ENCODE measurements around the gene RBMS3. TPM values are rescaled to one million over a fixed set of nuclear protein-coding genes. Genes with fewer than 3 reads are reported as not detected.

RBMS3 gene
- total and polyA plus RNA-seq, 2 of the 8 experiments (the other 6 are each of a cell fraction or from before 2014, with no cell fraction given), result 3.7 to 6.9 TPM

GRCh38 chr3:29581311-29581710 lies 300.4 kb downstream of the RBMS3 start:
- 88% methylated on average over 1 of the region's 1 CpG; no CpG with 5 or more reads in 1 of the 2 experiments for WGBS, 2 experiments (ENCODE audit: extremely low coverage in 1 of 2, insufficient coverage in 1 of 2, insufficient read length in 1 of 2, insufficient replicate concordance in 2 of 2, low coverage in 1 of 2, low lambda C conversion rate in 2 of 2, missing lambda C conversion rate in 1 of 2)
- no peak overlapping the region for H3K4me2 ChIP-seq (ENCODE audit: insufficient read depth in 1 of 2, low read depth in 2 of 2, low read length in 2 of 2)
- no peak overlapping the region for H2AK5ac ChIP-seq (ENCODE audit: low read depth, low read length)
- ChIA-PET CTCF (ENCODE audit: partially characterized antibody) (no interaction called here), POLR2A (ENCODE audit: partially characterized antibody) (no interaction called here)
- no peak overlapping the region for H3K9ac ChIP-seq (replicated peaks in 1 of 4; ENCODE audit: extremely low read depth in 1 of 4, low read depth in 3 of 4, low read length in 3 of 4)
- no peak overlapping the region for H3K56ac ChIP-seq (replicated peaks; ENCODE audit: insufficient read length, low read depth, low read length)
- no peaks in the 10 kb centered on the region for H4K20me1 ChIP-seq (replicated peaks in 1 of 2; ENCODE audit: control insufficient read depth in 1 of 2, insufficient read depth in 2 of 2, low read length in 2 of 2)
- no peaks in the 10 kb centered on the region for H3K23me2 ChIP-seq (ENCODE audit: low read depth, low read length)
- no peak overlapping the region for H3K4me3 ChIP-seq (ENCODE audit: extremely low read depth in 1 of 4, insufficient read depth in 2 of 4, low read depth in 3 of 4, low read length in 4 of 4)
- no peak overlapping the region for H2BK12ac ChIP-seq (ENCODE audit: low read depth, low read length)
- H2BK15ac ChIP-seq (ENCODE audit: low read length), result no peak overlapping the region
- no peak overlapping the region for H4K5ac ChIP-seq (ENCODE audit: insufficient read length, low read depth, low read length)
- no peak overlapping the region for H3K14ac ChIP-seq (ENCODE audit: insufficient read length)
- H3K4me1 ChIP-seq (replicated peaks in 1 of 4; ENCODE audit: control insufficient read depth in 3 of 4, insufficient read depth in 4 of 4, low read length in 3 of 4), result no peaks in the 10 kb centered on the region
- H4K8ac ChIP-seq (ENCODE audit: extremely low read depth, insufficient read depth, low read length), result no peak overlapping the region
- H2BK20ac ChIP-seq (ENCODE audit: low read length), result no peak overlapping the region
- no peaks in the 10 kb centered on the region for H3K36me3 ChIP-seq (ENCODE audit: control insufficient read depth in 2 of 4, insufficient read depth in 4 of 4, low read length in 3 of 4)
- H2BK5ac ChIP-seq (ENCODE audit: low read depth, low read length), result no peak overlapping the region
- H4K91ac ChIP-seq (replicated peaks; ENCODE audit: insufficient read length, low read length), result no peak overlapping the region
- H3K18ac ChIP-seq (ENCODE audit: extremely low read depth, low read length), result no peak overlapping the region
- TF ChIP-seq GTF2F1 (IDR thresholded peaks at IDR 0.05; ENCODE audit: borderline replicate concordance, low read depth, low read length) (no peak), CEBPB (IDR thresholded peaks at IDR 0.05; ENCODE audit: low read depth, low read length) (no peak), RNF2 (IDR thresholded peaks at IDR 0.05; ENCODE audit: borderline replicate concordance, low read depth, low read length, missing control alignments, poor library complexity, severe bottlenecking) (no peak), JUND (IDR thresholded peaks at IDR 0.05; ENCODE audit: low read length) (no peak), HDAC6 (IDR thresholded peaks at IDR 0.05; ENCODE audit: low read depth, low read length) (no peak), KDM4A (IDR thresholded peaks at IDR 0.05; ENCODE audit: low read depth, low read length, severe bottlenecking) (no peak)
- no peaks in the 10 kb centered on the region for H3K27me3 ChIP-seq (replicated peaks in 1 of 4; ENCODE audit: control insufficient read depth in 3 of 4, extremely low read depth in 1 of 4, insufficient read depth in 3 of 4, low read length in 3 of 4)
- no peaks in the 10 kb centered on the region for H3K79me2 ChIP-seq (ENCODE audit: control insufficient read depth in 1 of 2, insufficient read depth in 2 of 2, low read length in 2 of 2)
- DNase-seq (ENCODE audit: low read depth in 1 of 2, low spot score in 2 of 2) (no peak), FAIRE-seq (no peak)
- no peak overlapping the region for H2AFZ ChIP-seq (ENCODE audit: low read length)
- no peaks in the 10 kb centered on the region for H3K9me3 ChIP-seq (ENCODE audit: insufficient read depth in 2 of 2, low read depth in 1 of 2, low read length in 1 of 2)
- no peaks in the 10 kb centered on the region for H3K79me1 ChIP-seq (ENCODE audit: low read depth, low read length)
- no peak overlapping the region for H3K23ac ChIP-seq (ENCODE audit: insufficient read length)
- no peak overlapping the region for H2BK120ac ChIP-seq (replicated peaks; ENCODE audit: low read depth, low read length)
- H3K4ac ChIP-seq (replicated peaks; ENCODE audit: insufficient read length, low read depth, low read length), result no peak overlapping the region
- no peak overlapping the region for H3K27ac ChIP-seq (ENCODE audit: low read depth, low read length)
